HG02798 (cell line): ENCODE measurements around the gene FAF1.
"Not testable (repeated sequence)": the region's sequence is repeated elsewhere in the genome, so short reads cannot be mapped to it uniquely, and the experiment has no call there.

Experiments used
- ATAC-seq: cut with Tn5 transposase; IDR thresholded peaks from one replicate; pipeline ENCODE4 v1.9.1; 2021; ENCODE audit warnings: mild to moderate bottlenecking; ENCODE audit not compliant: unreplicated experiment, poor library complexity

The FAF1 gene

DNA sequence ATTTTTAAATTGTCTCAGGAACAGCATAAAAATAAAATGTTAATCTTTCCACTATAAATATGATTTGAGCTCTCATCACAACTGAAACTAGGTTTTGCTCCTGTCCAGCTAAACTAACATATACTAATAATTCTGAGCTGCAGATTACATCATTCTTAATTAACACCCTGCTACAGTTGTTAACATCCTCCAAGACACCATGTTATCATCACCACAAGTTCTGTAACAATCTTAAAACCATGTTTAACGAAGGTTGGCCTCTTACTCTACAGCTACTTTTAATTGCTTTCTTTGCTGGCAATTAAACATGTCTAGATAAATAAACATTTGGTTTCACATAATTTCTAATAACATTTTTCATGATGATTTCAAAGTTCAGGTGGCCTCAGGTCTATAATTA is 240.9 kb downstream of the FAF1 start:
- ATAC-seq = no peak

DNA sequence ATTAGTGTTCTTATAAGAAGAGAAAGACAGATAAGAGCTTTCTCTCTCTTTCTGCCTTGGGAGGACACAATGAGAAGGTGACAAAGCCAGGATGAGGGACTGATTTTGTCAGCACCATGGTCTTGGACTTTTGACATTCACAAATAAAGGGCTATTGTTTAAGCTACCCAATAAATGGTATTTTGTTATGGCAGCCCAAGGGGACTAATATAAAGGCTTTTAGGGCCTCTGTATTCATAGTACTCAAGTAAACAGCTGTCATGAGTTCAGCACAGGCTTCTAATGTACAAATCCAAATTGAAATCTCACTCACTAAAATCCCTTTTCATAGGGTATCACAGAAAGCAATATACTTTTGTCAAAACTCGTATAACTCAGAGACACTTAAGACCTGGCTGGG is 242.7 kb downstream of the FAF1 start:
- ATAC-seq = no peak

DNA sequence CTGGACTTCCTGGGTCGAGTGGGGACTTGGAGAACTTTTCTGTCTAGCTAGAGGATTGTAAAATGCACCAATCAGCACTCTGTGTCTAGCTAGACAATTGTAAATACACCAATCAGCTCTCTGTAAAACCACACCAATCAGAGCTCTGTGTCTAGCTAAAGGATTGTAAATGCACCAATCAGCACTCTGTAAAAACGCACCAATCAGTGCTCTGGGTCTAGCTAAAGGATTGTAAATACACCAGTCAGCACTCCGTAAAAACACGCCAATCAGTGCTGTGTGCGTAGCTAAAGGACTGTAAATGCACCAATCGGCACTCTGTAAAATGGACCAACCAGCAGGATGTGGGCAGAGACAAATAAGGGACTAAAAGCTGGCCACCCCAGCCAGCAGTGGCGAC is 243.6 kb downstream of the FAF1 start:
- not testable (repeated sequence) for ATAC-seq

DNA sequence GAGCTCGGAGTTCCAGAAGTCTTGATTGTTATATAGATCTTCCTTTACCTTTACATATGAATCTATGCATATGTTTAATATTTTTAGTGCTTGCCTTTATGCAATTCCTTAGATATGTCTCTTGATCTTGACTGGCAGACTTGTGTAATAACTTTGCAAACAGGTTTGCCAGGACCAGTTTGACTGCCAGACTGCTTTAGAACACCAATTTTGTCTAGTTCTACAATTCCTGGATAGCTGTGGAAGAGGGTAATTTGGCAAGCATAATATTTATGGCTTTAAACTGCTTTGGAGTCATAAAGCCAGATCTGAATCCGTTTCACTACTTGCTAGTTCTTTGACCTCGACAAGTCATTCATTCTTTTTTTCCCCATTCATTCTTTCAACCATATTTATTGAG is 250.0 kb downstream of the FAF1 start:
- ATAC-seq = no peak

DNA sequence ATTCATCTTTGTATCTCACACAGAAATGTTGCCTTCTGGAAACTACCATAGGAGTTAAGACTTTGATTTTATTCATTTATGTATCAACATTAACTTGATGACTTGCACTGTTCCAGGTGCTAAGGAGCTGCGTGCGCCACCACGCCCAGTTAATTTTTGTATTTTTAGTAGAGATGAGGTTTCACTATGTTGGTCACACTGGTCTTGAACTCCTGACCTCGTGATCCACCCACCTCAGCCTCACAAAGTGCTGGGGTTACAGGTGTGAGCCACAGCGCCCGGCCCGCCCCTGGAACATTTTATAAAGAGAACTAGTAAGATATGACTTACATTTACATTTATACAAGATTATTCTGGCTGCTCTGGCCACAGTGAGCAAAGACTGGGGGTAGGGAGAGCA is 252.2 kb downstream of the FAF1 start:
- ATAC-seq = no peak

DNA sequence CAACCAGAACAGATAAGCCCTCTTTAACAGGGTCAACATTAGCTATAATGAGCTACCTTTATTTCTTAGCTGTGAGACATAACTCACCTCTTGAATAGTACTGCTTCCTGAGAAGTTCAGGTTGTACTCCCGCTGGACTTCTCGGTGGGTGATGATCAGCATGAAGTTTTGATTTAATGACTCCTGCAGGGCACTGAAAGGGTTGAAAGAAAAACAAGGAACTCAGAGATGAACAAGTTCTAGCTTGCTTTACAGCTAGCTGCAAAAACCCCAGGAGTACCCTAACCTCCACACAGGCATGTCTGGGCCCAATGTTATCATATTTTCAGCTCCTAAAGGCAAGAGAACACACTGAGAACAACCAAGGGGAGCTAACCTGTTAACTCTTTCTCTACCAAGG is 254.4 kb downstream of the FAF1 start:
- ATAC-seq = no peak

DNA sequence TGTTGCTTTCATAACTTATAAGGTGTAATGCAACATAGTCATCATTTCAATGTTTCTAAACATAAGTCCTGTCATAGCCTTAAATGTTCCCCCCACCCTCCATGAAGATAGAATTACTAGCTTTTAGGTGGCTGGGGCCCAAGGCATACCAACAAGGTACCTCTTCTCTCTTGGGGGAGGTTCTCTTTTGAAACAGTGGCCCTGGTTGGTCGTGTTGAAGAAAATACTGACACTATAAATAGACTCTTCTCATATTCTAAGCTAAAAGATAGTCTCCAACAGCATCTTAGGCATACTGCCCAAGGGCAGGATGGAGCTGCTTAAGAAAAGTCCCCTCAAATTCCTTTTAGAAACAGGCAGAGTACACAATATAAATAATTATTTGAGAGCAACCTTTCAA is 255.0 kb downstream of the FAF1 start:
- no peak for ATAC-seq

DNA sequence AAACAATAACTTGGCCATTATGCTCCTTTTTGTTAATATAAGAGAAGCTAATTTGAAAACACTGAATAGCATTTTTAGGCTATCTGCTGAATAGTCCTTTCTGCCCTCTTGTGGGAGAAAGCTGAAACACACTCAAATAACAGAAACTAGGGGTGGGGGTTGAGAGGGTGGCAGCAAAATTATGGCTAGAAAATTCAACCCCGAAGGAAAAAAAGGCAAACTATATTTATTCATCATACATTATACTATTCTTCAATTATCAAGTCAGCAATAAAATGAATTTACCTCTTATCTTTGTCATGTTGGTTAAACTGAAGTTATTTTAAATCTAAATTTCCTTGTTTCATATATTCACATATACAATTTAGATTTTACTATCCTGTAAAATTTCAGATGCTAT is 255.9 kb downstream of the FAF1 start:
- peak; percentile 38 for ATAC-seq

DNA sequence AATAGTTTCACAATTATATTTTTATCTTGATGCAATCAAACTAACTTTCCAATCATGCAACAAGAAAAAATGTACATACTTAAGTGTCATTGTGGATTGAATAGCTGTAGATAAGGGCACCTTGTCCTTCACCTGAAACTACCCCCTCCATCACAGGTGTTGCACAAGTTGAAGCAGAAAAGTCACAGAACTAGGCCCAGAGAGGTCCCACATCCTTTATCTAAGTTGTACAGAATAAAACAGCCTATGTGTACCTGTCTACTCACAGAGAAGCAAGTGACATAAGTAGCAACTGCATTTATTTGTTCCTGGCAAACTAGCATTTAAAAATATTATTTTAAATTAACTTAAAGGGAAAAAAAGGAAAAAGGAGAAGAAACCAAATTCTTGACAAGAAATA is 256.8 kb downstream of the FAF1 start:
- no peak for ATAC-seq

DNA sequence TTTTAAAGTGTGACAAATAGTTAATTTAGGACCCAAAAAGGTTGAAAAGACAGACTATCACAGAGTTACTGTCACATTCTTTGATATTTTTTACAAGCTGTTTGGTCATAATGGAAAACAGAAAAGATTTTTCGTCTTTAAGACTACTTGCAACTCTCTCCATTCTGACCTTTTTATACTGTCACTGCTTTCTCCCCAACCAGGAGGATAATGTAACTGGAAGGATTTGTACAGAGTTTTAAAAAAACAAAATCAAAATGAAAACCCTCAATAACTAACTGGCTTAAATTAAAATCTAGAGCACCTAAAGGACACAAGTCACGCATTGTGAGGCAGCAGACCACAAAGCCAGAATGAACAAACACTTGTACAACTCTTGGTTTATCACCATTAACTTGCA is 257.7 kb downstream of the FAF1 start:
- no peak for ATAC-seq

DNA sequence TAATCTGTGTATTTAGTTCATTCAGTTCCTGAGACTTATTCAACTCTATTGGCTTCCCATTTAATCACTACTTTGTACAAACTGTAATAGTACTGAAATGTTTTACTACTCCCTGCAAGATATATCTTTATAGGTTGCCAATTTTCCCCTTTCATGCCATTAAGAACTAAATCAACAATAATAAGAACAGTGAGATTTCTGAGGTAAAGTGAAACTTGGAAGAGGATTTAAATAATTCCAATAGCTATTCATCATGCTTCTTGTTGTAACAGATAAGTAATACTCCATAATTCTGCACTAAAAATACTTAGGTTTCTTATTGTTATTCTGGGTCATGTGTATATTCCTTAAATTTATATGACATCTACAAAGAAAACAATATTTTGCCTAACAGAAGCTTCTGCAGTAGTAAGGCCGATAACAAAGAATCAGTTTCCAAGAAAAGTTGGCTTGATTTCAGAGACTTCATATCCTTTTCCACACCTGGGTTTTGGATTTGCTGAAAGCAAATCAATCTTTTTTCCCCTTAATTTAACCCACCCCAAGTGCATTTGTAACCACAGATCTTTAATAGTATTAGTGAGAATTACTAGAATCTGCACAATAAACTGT is 258.3 kb downstream of the FAF1 start:
- ATAC-seq = no peak

DNA sequence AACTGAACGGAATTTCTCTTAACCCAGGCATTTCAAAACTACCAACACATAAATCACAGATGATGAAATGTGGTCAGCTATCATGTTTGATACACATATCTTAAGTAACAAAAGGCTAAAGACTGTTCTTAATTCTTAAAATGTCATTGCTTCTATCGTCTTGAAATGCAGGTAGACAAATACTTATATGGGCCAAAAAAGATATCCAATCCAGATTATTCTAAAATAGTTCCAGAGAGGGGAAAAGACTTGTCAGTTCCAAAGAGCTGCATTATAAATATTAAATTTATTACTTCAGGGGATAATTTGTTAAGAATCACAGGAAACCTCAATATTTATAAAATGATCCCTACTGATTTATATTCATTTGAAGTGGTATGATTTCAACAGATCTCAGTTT is 259.4 kb downstream of the FAF1 start:
- no peak for ATAC-seq

DNA sequence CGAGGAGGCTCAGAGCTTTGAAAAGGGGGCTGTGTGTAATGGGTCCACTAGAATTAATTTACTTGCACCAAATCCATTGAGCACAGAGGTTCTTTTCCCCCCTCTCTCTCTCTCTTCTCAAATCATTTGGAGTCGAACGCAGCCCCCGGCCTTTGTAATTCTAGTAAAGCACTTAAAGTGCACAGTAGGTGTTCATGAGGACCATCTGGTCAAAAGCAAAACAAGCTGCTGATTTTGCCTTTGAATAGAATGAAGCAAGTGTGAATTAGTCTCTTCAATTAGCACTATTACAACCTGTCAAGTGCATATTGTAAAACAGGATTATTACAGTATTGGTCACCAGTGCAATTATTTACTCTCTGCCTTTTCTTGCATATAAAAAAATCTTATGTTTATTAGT is 259.9 kb downstream of the FAF1 start:
- no peak for ATAC-seq

DNA sequence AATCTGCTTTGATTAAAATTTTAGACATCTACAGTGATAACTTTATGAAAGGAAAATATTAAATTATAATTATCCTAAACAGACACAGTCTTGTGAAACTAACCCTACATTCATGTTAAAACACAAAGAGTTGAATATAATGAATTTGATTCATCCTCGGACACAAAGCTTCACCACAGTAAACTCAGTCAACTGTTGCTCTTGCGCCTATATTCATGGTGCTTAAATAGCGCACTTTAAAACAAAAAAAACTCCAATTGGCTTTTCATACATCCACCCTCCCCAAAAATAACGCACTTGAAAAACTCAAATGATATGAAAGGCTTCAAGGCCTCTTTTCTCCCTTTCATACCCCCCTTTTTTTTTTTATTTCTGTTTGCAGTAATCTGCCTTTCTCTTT is 260.3 kb downstream of the FAF1 start:
- ATAC-seq = no peak

DNA sequence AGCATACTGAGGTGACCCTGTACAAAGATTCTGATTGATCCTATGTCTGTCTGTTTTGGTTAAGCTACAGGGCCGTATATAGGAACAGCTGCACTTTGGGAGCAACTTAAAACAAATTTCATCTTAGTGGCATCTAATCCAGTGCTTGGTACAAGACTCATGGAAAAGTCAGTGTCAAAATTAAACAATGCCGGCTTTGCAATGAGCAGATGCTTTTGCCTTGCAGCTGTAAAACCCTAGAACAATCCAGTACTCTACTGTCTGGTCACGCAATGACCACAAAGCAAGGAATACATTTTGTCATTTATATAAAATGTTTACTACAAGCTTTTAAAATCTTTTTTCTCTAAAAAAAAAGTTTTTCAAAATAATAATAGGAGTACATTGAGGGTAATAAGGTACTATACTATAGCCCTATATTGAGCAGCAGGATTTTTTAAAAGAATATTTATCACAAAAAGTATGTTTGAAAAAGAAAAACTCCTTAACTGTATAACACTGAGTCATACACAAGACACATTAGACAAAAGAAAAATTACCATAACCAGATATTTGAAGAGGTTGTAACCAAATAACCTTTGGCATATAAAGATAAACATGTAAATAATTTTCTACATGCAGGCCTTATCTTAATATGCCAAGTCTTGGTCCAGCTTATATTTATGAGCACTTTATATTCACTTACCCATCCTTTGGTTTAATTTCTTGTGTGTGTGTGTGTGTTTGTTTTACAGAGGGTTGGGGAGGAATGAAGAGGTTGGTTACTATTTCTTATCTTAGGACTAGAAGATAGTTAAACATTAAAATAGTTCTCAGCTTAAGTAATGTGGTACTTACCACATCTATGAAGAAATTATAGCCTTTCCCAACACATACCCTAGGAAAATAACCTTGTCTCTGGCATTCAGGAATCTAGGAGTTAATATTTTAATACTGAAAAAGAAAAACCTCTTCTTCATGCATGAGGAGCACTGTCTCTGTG is 262.3 kb downstream of the FAF1 start:
- no peak for ATAC-seq

DNA sequence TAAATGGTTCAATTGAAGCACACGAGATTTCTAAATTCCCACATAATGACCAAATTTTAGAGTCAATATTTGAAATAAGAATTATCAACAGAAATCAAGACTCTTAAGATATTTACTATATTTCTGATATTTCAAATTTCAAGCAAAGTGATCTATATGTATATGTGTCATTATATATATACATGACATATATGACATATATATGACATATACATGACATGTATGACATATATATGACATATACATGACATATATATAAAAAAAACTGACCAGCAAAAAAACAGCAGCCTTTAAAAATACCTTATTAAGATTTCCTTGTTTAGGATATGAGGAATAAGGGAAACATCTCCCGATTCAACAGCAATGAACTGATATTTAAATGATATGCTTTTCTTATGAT is 266.2 kb downstream of the FAF1 start:
- ATAC-seq = no peak

DNA sequence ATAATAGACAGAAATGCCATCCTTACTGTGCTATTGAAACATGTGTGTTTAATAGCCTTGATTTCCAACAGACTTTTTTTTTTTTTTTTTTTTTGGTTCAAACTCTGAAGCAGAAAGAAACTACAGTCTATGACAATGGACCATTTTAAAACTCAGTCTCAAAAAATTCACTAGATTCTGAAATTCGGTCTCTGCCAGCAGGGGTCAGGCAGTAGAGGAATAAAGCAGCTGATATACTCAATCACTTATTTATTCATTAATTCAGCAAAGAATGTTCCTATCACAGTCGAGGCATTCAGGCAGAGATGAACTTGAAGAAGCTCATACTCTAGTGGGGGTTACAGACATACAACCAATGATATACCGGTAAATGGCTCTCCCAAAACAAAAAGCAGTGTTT is 275.9 kb downstream of the FAF1 start:
- ATAC-seq = no peak

DNA sequence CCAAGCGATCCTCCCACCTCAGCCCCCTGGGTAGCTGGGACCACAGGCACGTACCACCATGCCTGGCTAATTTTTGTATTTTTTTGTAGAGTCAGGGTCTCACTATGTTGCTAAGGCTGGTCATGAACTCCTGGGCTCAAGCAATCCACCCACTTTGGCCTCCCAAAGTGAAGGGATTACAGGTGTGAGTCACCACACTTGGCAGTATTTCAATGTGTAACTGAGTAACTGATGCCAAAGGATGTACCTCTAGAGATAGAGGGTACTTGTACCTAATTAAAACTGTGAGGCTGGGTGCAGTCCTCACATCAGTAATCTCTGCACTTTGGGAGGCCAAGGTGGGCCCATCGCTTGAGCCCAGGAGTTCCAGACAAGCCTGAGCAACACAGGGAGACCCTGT is 278.1 kb downstream of the FAF1 start:
- no peak for ATAC-seq

DNA sequence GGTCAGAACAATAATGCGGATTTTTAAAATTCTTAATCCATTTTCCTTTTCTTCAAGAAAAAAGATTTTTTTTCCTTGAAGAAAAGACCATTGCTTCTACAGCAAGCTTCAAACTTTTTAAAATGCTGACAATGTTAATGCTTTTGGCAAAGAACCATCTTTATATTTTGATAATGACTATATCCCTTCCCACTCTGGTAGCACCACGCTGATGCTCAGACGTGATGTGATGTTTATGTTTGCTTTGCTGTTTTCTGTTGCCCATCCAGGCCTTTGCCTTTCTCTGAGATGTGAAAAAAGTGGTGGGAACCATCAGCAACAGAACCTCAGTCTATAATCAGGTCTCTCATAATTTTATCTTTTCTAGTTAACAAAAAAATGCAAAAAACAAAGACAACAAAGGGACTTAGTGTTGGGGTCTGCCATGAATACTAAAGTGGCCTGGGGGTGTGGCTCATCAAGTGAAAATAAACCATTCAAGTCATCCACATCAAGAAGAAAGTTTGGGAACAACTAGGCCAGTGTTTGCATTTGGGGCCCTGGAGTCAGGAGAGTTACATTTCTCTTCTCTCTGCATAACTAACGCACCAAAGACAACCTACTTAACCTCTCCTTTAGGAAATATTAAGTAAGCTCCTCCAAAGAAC is 292.2 kb downstream of the FAF1 start:
- ATAC-seq = no peak

DNA sequence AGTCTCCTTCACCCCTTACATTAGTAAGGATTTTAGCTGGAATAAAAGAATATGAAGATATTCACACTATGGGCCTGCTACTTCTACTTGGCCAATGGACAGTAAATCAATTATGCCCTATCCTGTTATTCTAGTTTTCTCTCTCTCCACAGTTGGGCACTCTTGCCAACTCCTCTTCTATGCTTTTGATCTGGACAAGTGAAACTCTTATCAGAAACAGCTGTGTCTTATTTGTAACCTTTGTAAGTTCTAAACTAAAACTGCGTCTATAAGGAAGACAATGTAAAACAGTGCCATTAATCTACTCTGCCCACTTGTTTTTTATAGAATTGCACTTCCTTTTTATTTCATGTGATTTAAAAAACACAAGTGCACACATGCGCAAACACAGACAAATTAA is 292.8 kb downstream of the FAF1 start:
- no peak for ATAC-seq

DNA sequence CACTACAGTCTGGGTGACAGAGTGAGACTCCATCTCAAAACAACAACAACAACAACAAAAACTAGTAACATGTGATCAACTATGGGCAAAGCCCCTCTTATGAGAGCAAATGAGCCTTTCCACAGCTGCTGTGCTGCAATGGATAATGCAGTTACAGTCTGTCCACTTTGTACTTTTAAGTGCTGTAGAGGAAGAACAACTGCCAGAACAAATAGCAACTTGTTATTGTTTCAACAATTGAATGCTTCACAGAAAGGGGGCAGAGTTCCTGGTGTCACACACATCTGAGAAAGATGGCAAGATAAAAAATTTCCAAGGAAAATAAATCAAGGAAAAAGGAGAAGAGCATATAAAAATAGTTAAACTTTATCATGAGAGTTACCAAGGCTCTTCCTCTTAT is 293.2 kb downstream of the FAF1 start:
- no peak for ATAC-seq
